ENCODE measurements around the gene SNAP29. TPM values are rescaled to one million over a fixed set of nuclear protein-coding genes. Genes with fewer than 3 reads are reported as not detected.
"Not testable (repeated sequence)": the region's sequence is repeated elsewhere in the genome, so short reads cannot be mapped to it uniquely, and the experiment has no call there.

SNAP29 gene
- total RNA-seq, 1 donor from 2014 or later, result 24.6 TPM

GRCh38 chr22:20935780-20936539 lies 77.2 kb downstream of the SNAP29 start:
- Mint-ChIP-seq H3K4me1 (ENCODE audit: low read depth) (peaks cover 61% of the 10 kb centered on the region), H3K36me3 (ENCODE audit: low read depth) (peaks cover 30% of the 10 kb centered on the region)
- intact Hi-C loops (cut with micrococcal nuclease); H3K9me3 Mint-ChIP-seq; H3K27me3 Mint-ChIP-seq (ENCODE audit: insufficient read depth); H3K27ac Mint-ChIP-seq; H3K4me3 Mint-ChIP-seq; DNase-seq (ENCODE audit: low spot score): not testable (repeated sequence)

- Mint-ChIP-seq H3K27ac (peak overlapping the region; percentile 10), H3K4me1 (ENCODE audit: low read depth) (peaks cover 60% of the 10 kb centered on the region), H3K4me3 (peak overlapping the region; percentile 7), H3K27me3 (ENCODE audit: insufficient read depth) (no peaks in the 10 kb centered on the region), H3K36me3 (ENCODE audit: low read depth) (peaks cover 30% of the 10 kb centered on the region), H3K9me3 (no peaks in the 10 kb centered on the region)
- intact Hi-C loops (cut with micrococcal nuclease), result no loop called here
- DNase-seq (ENCODE audit: low spot score), result no peak
Measured at GRCh38 chr22:20937031-20937793, 78.4 kb downstream of the SNAP29 start.

- DNase-seq (ENCODE audit: low spot score), result no peak
- Mint-ChIP-seq H3K27ac (peak overlapping the region; percentile 15), H3K36me3 (ENCODE audit: low read depth) (peaks cover 30% of the 10 kb centered on the region), H3K4me1 (ENCODE audit: low read depth) (peaks cover 59% of the 10 kb centered on the region), H3K27me3 (ENCODE audit: insufficient read depth) (no peaks in the 10 kb centered on the region), H3K9me3 (no peaks in the 10 kb centered on the region), H3K4me3 (no peak overlapping the region)
- intact Hi-C loops (cut with micrococcal nuclease), result no loop called here
Measured at GRCh38 chr22:20937794-20938671, 79.2 kb downstream of the SNAP29 start.

GRCh38 chr22:20939457-20940185 lies 80.8 kb downstream of the SNAP29 start:
- peaks cover 25% of the 10 kb centered on the region for H3K36me3 Mint-ChIP-seq (ENCODE audit: low read depth)
- H3K9me3 Mint-ChIP-seq; DNase-seq (ENCODE audit: low spot score); intact Hi-C loops (cut with micrococcal nuclease); H3K27ac Mint-ChIP-seq; H3K27me3 Mint-ChIP-seq (ENCODE audit: insufficient read depth); H3K4me3 Mint-ChIP-seq: not testable (repeated sequence)
- peaks cover 64% of the 10 kb centered on the region for H3K4me1 Mint-ChIP-seq (ENCODE audit: low read depth)

- no peaks in the 10 kb centered on the region for H3K9me3 Mint-ChIP-seq
- H3K36me3 Mint-ChIP-seq (ENCODE audit: low read depth), result peaks cover 25% of the 10 kb centered on the region
- H3K4me3 Mint-ChIP-seq, result no peak overlapping the region
- no peak for DNase-seq (ENCODE audit: low spot score)
- H3K27me3 Mint-ChIP-seq (ENCODE audit: insufficient read depth), result no peaks in the 10 kb centered on the region
- intact Hi-C loops (cut with micrococcal nuclease), result no loop called here
- H3K4me1 Mint-ChIP-seq (ENCODE audit: low read depth), result peaks cover 65% of the 10 kb centered on the region
- H3K27ac Mint-ChIP-seq, result no peak overlapping the region
Measured at GRCh38 chr22:20940186-20940651, 81.4 kb downstream of the SNAP29 start.

Other genes with a start within 250 kb of the SNAP29 start
- not detected in 2 replicates for gene SERPIND1, start 84.9 kb upstream of the SNAP29 start, total RNA-seq
- 80.4 and 84.7 TPM in 2 replicates for gene PI4KA, start 196 bp upstream of the SNAP29 start, total RNA-seq
- gene CRKL, start 58.4 kb downstream of the SNAP29 start, total RNA-seq, result 78.2 and 79.2 TPM in 2 replicates
- gene AIFM3, start 108.2 kb downstream of the SNAP29 start, total RNA-seq, result 0.88 and 0.93 TPM in 2 replicates
- gene LZTR1, start 123.3 kb downstream of the SNAP29 start, total RNA-seq, result 81.9 and 87.5 TPM in 2 replicates
- 35.1 and 36.8 TPM in 2 replicates for gene THAP7, start 143.1 kb downstream of the SNAP29 start, total RNA-seq
- 0.18 and 0.22 TPM in 2 replicates for gene P2RX6, start 156.2 kb downstream of the SNAP29 start, total RNA-seq
- not detected in 2 replicates for gene SLC7A4, start 173.6 kb downstream of the SNAP29 start, total RNA-seq
- not detected in 2 replicates for gene LRRC74B, start 186.9 kb downstream of the SNAP29 start, total RNA-seq